ENCODE results near the gene COQ10A. TPM values are rescaled to one million over a fixed set of nuclear protein-coding genes. Genes with fewer than 3 reads are reported as not detected.
A peak's percentile ranks its signal among the peaks of the same experiment; 100 is the strongest.

The COQ10A gene
- total RNA-seq: 10 to 100 TPM; 18.7 to 23.7 (median 18.7) TPM

DNA sequence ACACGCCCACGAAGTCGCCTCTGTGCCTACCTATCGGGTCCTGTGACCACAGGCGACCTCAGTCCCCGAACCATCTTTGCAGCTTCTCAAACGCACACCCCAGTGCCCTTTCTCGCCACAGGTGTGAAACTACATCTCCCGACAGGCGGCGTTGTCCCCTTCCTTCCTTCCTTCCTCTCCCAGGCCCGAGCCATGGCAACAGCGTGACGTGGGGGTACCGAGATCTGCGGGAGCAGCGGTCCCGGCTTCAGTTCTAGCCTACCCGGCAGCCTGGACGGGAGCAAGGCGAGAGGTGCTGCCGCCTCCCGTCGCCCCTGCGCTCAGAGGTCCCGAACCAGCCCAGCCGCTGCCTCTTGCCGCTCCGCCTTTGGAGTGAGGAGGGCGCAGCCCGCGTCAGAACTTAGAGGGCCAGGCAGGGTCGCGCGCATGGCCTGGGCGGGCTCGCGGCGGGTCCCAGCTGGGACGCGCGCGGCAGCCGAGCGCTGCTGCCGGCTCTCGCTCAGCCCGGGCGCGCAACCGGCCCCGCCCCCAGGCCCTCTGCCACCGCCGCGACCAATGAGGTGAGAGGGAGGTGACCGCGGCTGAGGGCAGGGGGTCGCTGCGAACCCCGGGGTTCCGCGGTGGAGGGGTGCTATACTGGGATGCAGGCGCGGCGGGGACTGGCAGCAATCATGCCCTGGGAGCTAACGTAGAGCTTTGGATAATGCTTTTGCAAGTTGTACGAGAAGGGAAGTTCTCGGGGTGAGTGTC lies at the start of gene COQ10A:
COQ10A (plus strand) TSS at position 250 of the 750 bp plus-strand sequence; CDS start at position 427, 177 bp downstream.
- H3K36me3 ChIP-seq: no peaks in the 10 kb centered on the region
- peak within 1 kb of the TSS; percentile 96 for H3K27ac ChIP-seq
- peak within 1 kb of the TSS; percentile 59 to 81 (median 75) for H3K4me3 ChIP-seq
- TF ChIP-seq POLR2A (IDR thresholded peaks at IDR 0.05) (no peak), POLR2AphosphoS5 (IDR thresholded peaks at IDR 0.05) (peak; percentile 69 to 81 (median 77))
- TF ChIP-seq, protein P1, sequence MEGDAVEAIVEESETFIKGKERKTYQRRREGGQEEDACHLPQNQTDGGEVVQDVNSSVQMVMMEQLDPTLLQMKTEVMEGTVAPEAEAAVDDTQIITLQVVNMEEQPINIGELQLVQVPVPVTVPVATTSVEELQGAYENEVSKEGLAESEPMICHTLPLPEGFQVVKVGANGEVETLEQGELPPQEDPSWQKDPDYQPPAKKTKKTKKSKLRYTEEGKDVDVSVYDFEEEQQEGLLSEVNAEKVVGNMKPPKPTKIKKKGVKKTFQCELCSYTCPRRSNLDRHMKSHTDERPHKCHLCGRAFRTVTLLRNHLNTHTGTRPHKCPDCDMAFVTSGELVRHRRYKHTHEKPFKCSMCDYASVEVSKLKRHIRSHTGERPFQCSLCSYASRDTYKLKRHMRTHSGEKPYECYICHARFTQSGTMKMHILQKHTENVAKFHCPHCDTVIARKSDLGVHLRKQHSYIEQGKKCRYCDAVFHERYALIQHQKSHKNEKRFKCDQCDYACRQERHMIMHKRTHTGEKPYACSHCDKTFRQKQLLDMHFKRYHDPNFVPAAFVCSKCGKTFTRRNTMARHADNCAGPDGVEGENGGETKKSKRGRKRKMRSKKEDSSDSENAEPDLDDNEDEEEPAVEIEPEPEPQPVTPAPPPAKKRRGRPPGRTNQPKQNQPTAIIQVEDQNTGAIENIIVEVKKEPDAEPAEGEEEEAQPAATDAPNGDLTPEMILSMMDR (IDR thresholded peaks at IDR 0.05): peak; percentile 61 to 88 (median 73)
- H3K9me3 ChIP-seq: no peaks in the 10 kb centered on the region
- no peaks in the 10 kb centered on the region for H3K27me3 ChIP-seq
- peaks cover 0 to 3% of the 10 kb centered on the region in 2 donors for H3K4me1 ChIP-seq
- DNase-seq (ENCODE audit: low spot score in 2 of 2): peak; percentile 86
- intact Hi-C loops (cut with DNase I; ENCODE audit: low total_unique reads): no loop called here

DNA sequence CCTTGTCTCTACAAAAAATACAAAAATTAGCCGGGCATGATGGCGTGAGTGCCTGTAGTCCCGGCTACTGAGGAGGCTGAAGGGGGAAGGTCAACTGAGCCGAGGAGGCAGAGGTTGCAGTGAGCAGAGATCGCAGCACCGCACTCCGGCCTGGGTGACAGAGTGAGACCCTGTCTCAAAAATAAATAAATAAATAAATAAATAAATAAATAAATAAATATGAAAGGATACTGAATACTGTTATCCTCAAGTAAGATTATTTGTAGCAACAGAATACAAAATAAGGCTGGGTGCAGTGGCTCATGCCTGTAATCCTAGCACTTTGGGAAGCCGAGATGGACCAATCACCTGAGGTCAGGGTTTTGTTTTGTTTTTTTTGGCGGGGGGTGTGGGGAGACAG lies 46.9 kb upstream of the COQ10A start:
- peaks cover 0 to 6% of the 10 kb centered on the region in 2 donors for H3K4me1 ChIP-seq
- peak overlapping the region in 1 of 3 donors; percentile 83 for H3K4me3 ChIP-seq

DNA sequence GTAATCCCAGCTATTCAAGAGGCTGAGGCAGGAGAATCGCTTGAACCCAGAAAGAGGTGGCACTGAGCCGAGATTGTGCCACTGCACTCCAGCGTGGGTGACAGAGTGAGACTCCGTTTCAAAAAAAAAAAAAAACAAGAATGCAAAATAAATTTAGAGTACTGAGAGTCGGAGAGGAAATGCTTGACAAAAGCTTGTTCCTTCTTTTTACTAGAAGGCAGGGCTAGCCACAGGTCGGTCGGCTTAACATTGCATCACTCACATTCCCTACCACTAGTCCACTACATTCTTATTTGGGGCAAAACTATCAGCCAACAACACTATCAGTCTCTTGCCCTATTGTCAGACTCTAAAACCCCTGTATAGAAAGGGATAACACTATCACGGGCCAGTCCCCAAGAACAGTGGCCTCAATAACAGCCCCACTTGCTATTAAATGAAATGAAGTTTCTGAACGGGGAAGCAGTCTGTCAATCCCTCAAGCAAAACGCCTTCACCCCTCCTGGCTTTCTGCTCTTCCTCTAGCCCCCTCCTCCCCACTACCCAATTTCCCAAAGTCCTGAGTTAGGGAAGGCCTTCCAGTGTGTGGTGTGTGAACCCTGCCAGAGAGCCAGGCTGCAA lies 46.0 kb upstream of the COQ10A start:
- Histone ChIP-seq H3K27ac (peak overlapping the region; percentile 92 to 95), H3K4me3 (peak overlapping the region; percentile 70 to 87 (median 83)), H3K4me1 (peaks cover 0 to 6% of the 10 kb centered on the region in 2 donors), H3K36me3 (no peaks in the 10 kb centered on the region), H3K9me3 (no peaks in the 10 kb centered on the region), H3K27me3 (no peaks in the 10 kb centered on the region)
- TF ChIP-seq POLR2A (IDR thresholded peaks at IDR 0.05) (no peak), POLR2AphosphoS5 (IDR thresholded peaks at IDR 0.05) (no peak)
- TF ChIP-seq, protein P1 (IDR thresholded peaks at IDR 0.05): no peak
- intact Hi-C loops (cut with DNase I; ENCODE audit: low total_unique reads): no loop called here
- no peak for DNase-seq (ENCODE audit: low spot score in 2 of 2)

More for the DNA sequence above, 46.9 kb upstream of the COQ10A start:
- H3K27ac ChIP-seq: peak overlapping the region; percentile 92 to 95
- H3K27me3 ChIP-seq: no peaks in the 10 kb centered on the region
- H3K36me3 ChIP-seq: no peaks in the 10 kb centered on the region
- H3K9me3 ChIP-seq: no peaks in the 10 kb centered on the region
- TF ChIP-seq POLR2A (IDR thresholded peaks at IDR 0.05) (no peak), POLR2AphosphoS5 (IDR thresholded peaks at IDR 0.05) (no peak)
- TF ChIP-seq, protein P1 (IDR thresholded peaks at IDR 0.05): no peak
- DNase-seq (ENCODE audit: low spot score in 2 of 2): no peak
- intact Hi-C loops (cut with DNase I; ENCODE audit: low total_unique reads): no loop called here

DNA sequence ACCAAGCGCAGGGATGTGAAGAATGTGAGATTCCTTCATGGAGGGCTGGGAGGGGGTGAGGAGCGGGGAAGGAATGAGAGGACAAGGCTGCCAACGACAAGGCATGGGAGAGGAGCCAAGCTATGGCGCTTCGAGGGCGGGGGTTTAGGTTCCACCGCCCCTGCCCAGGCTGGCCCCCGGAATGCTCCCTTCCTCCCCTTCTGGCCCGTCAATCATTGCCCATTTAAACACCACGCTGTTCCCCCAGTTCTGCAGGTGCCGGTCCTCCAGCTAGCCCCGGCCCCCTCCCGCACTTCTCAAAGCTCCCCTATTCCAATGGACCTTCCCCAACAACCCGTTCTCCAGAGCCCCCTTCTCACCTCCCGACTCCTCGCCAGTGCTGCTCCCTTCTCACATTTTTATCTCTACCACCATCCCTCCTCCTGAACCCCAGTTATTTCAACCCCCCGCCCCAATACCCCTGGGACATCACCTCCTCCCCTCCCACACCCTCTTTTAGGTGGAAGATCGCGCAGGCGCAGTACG lies 45.4 kb upstream of the COQ10A start:
- intact Hi-C loops (cut with DNase I; ENCODE audit: low total_unique reads): no loop called here
- Histone ChIP-seq H3K4me1 (peaks cover 0 to 6% of the 10 kb centered on the region in 2 donors), H3K27ac (peak overlapping the region; percentile 92 to 95), H3K27me3 (no peaks in the 10 kb centered on the region), H3K9me3 (no peaks in the 10 kb centered on the region), H3K4me3 (peak overlapping the region; percentile 70 to 87 (median 83)), H3K36me3 (no peaks in the 10 kb centered on the region)
- peak; percentile 65 to 74 for DNase-seq (ENCODE audit: low spot score in 2 of 2)
- TF ChIP-seq POLR2AphosphoS5 (IDR thresholded peaks at IDR 0.05) (no peak), POLR2A (IDR thresholded peaks at IDR 0.05) (no peak)
- TF ChIP-seq, protein P1 (IDR thresholded peaks at IDR 0.05): no peak
